SK-N-SH treated with all-trans-retinoic acid at 6 μM for 48 hours (cell line): Measurements from ENCODE around the gene NUB1.

Source experiments
- ATAC-seq: fragments of 200-7000 bp; cut with Tn5 transposase; 3 replicates; pipeline ENCODE4 v1.9.1; 2020; ENCODE audit warnings: mild to moderate bottlenecking, moderate library complexity
- ARNTL ChIP-seq: fragments of 450-650 bp; formaldehyde crosslinking; IDR thresholded peaks from 2 replicates; pipeline ENCODE4 v1.5.0; 2020; ENCODE audit warnings: low read depth, mild to moderate bottlenecking, moderate library complexity, borderline replicate concordance
- ESRRG ChIP-seq: fragments of 250-450 bp; sonication (Bioruptor Pico); IDR thresholded peaks from 2 replicates; pipeline ENCODE4 v1.6.1; 2021; ENCODE audit warnings: mild to moderate bottlenecking
- GLIS3 ChIP-seq: fragments of 250-450 bp; sonication (Bioruptor Pico); IDR thresholded peaks from 2 replicates; pipeline ENCODE4 v1.5.0; 2020; ENCODE audit warnings: mild to moderate bottlenecking, moderate library complexity
- ISL1 ChIP-seq: fragments of 250-450 bp; sonication (Bioruptor Pico); IDR thresholded peaks from 2 replicates; pipeline ENCODE4 v2.1.2; 2022; ENCODE audit warnings: mild to moderate bottlenecking, moderate library complexity
- OSR1 ChIP-seq: fragments of 250-450 bp; sonication (Bioruptor Pico); IDR thresholded peaks from 2 replicates; pipeline ENCODE4 v1.8.0; 2022; ENCODE audit warnings: moderate library complexity, mild to moderate bottlenecking, inconsistent platforms
- PATZ1 ChIP-seq: fragments of 250-450 bp; sonication (Bioruptor Pico); IDR thresholded peaks from 2 replicates; pipeline ENCODE4 v1.8.0; 2020; ENCODE audit warnings: mild to moderate bottlenecking, moderate library complexity, borderline replicate concordance
- POU6F1 ChIP-seq: fragments of 250-450 bp; sonication (Bioruptor Pico); IDR thresholded peaks from 2 replicates; pipeline ENCODE4 v1.8.0; 2021; ENCODE audit warnings: low read depth, mild to moderate bottlenecking, moderate library complexity, borderline replicate concordance
- PPARA ChIP-seq: fragments of 250-450 bp; sonication (Bioruptor Pico); IDR thresholded peaks from 2 replicates; pipeline ENCODE4 v1.5.0; 2020; ENCODE audit warnings: mild to moderate bottlenecking, borderline replicate concordance
- RARB ChIP-seq: fragments of 250-450 bp; sonication (Bioruptor Pico); IDR thresholded peaks from 2 replicates; pipeline ENCODE4 v1.8.0; 2021; ENCODE audit warnings: mild to moderate bottlenecking, moderate library complexity
- SNAI2 ChIP-seq: fragments of 250-450 bp; sonication (Bioruptor Pico); IDR thresholded peaks from 2 replicates; pipeline ENCODE4 v1.5.0; 2020; ENCODE audit warnings: mild to moderate bottlenecking, moderate library complexity
- TCF4 ChIP-seq: fragments of 250-450 bp; sonication (Bioruptor Pico); IDR thresholded peaks from 2 replicates; pipeline ENCODE4 v1.8.0; 2021; ENCODE audit warnings: mild to moderate bottlenecking, moderate library complexity, borderline replicate concordance
- TOX ChIP-seq: fragments of 250-450 bp; sonication (Bioruptor Pico); IDR thresholded peaks from 2 replicates; pipeline ENCODE4 v1.8.0; 2021; ENCODE audit warnings: mild to moderate bottlenecking, moderate library complexity, borderline replicate concordance
- ZFP3 ChIP-seq: fragments of 250-450 bp; sonication (Bioruptor Pico); IDR thresholded peaks from 2 replicates; pipeline ENCODE4 v1.5.0; 2020; ENCODE audit warnings: mild to moderate bottlenecking, moderate library complexity
- ZFP30 ChIP-seq: fragments of 450-650 bp; formaldehyde crosslinking; IDR thresholded peaks from 2 replicates; pipeline ENCODE4 v1.5.0; 2022; ENCODE audit warnings: mild to moderate bottlenecking, moderate library complexity
- ZNF565 ChIP-seq: fragments of 450-650 bp; formaldehyde crosslinking; conservative IDR thresholded peaks from 2 replicates; pipeline ENCODE4 v1.5.0; 2020; ENCODE audit warnings: low read depth, mild to moderate bottlenecking, moderate library complexity
- ZNF8 ChIP-seq: fragments of 450-650 bp; formaldehyde crosslinking; IDR thresholded peaks from 2 replicates; pipeline ENCODE4 v1.5.0; 2020; ENCODE audit warnings: mild to moderate bottlenecking, moderate library complexity
- TF ChIP-seq, protein P1 (sequence below): fragments of 250-450 bp; sonication (Bioruptor Pico); IDR thresholded peaks from 2 replicates; pipeline ENCODE4 v1.5.0; 2020; ENCODE audit warnings: mild to moderate bottlenecking, moderate library complexity
- TF ChIP-seq, protein P2 (sequence below): fragments of 250-450 bp; sonication (Bioruptor Pico); IDR thresholded peaks from 2 replicates; pipeline ENCODE4 v1.5.1; 2020; ENCODE audit warnings: low read depth, mild to moderate bottlenecking, moderate library complexity
- TF ChIP-seq, protein P3 (sequence below): fragments of 250-450 bp; sonication (Bioruptor Pico); IDR thresholded peaks from 2 replicates; pipeline ENCODE4 v1.5.1; 2021; ENCODE audit warnings: mild to moderate bottlenecking, moderate library complexity

NUB1 gene

GRCh38 chr7:151386301-151387160 is 44.9 kb downstream of the NUB1 start:
- no peak for TF ChIP-seq ISL1 (CRISPR knock-in tag)
- TF ChIP-seq, protein P1, sequence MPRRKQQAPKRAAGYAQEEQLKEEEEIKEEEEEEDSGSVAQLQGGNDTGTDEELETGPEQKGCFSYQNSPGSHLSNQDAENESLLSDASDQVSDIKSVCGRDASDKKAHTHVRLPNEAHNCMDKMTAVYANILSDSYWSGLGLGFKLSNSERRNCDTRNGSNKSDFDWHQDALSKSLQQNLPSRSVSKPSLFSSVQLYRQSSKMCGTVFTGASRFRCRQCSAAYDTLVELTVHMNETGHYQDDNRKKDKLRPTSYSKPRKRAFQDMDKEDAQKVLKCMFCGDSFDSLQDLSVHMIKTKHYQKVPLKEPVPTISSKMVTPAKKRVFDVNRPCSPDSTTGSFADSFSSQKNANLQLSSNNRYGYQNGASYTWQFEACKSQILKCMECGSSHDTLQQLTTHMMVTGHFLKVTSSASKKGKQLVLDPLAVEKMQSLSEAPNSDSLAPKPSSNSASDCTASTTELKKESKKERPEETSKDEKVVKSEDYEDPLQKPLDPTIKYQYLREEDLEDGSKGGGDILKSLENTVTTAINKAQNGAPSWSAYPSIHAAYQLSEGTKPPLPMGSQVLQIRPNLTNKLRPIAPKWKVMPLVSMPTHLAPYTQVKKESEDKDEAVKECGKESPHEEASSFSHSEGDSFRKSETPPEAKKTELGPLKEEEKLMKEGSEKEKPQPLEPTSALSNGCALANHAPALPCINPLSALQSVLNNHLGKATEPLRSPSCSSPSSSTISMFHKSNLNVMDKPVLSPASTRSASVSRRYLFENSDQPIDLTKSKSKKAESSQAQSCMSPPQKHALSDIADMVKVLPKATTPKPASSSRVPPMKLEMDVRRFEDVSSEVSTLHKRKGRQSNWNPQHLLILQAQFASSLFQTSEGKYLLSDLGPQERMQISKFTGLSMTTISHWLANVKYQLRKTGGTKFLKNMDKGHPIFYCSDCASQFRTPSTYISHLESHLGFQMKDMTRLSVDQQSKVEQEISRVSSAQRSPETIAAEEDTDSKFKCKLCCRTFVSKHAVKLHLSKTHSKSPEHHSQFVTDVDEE (CRISPR knock-in tag): no peak
- ATAC-seq: no peak

GRCh38 chr7:151387161-151388006 is 45.8 kb downstream of the NUB1 start:
- no peak for TF ChIP-seq ZFP3
- TF ChIP-seq, all 23 proteins: peak for 0
- no peak for ATAC-seq

DNA sequence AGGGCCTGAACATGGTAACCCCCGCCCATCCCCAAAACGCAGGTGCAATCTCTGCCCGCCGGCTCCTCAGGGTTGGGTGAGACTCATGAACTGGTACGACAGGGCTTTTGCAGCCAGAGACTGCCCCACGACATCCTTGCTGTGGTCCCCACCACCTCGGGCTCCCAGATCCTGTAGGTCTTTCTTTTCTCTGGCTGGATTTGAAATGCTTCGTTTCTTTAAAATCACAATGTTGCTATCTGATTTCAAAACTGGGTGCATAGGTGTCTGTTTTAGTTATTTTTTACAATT is 46.3 kb downstream of the NUB1 start:
- no peak for TF ChIP-seq OSR1 (CRISPR knock-in tag)
- TF ChIP-seq RARB (CRISPR knock-in tag): no peak
- TF ChIP-seq, protein P2, sequence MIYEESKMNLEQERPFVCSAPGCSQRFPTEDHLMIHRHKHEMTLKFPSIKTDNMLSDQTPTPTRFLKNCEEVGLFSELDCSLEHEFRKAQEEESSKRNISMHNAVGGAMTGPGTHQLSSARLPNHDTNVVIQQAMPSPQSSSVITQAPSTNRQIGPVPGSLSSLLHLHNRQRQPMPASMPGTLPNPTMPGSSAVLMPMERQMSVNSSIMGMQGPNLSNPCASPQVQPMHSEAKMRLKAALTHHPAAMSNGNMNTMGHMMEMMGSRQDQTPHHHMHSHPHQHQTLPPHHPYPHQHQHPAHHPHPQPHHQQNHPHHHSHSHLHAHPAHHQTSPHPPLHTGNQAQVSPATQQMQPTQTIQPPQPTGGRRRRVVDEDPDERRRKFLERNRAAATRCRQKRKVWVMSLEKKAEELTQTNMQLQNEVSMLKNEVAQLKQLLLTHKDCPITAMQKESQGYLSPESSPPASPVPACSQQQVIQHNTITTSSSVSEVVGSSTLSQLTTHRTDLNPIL (CRISPR knock-in tag): no peak
- TF ChIP-seq ZNF8 (CRISPR knock-in tag): no peak
- TF ChIP-seq PATZ1 (CRISPR knock-in tag): no peak
- TF ChIP-seq SNAI2 (CRISPR knock-in tag): no peak
- no peak for TF ChIP-seq TOX (CRISPR knock-in tag)
- ATAC-seq: no peak

- TF ChIP-seq ARNTL (no peak), RARB (CRISPR knock-in tag) (no peak), ZFP30 (no peak), GLIS3 (CRISPR knock-in tag) (no peak), SNAI2 (CRISPR knock-in tag) (no peak), TOX (CRISPR knock-in tag) (no peak), ESRRG (no peak), PPARA (CRISPR knock-in tag) (no peak), TCF4 (no peak), ZNF565 (CRISPR knock-in tag) (no peak), ZFP3 (no peak), OSR1 (CRISPR knock-in tag) (no peak), POU6F1 (no peak)
- TF ChIP-seq, protein P2 (CRISPR knock-in tag): no peak
- TF ChIP-seq, protein P1 (CRISPR knock-in tag): no peak
- TF ChIP-seq, protein P3, sequence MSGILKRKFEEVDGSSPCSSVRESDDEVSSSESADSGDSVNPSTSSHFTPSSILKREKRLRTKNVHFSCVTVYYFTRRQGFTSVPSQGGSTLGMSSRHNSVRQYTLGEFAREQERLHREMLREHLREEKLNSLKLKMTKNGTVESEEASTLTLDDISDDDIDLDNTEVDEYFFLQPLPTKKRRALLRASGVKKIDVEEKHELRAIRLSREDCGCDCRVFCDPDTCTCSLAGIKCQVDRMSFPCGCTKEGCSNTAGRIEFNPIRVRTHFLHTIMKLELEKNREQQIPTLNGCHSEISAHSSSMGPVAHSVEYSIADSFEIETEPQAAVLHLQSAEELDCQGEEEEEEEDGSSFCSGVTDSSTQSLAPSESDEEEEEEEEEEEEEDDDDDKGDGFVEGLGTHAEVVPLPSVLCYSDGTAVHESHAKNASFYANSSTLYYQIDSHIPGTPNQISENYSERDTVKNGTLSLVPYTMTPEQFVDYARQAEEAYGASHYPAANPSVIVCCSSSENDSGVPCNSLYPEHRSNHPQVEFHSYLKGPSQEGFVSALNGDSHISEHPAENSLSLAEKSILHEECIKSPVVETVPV (CRISPR knock-in tag): no peak
- no peak for ATAC-seq
These were observed 46.8 kb downstream of the NUB1 start for GRCh38 chr7:151388430-151388829.
